GM23338 (cell line): ENCODE results near the gene BCAS3. TPM values are rescaled to one million over a fixed set of nuclear protein-coding genes. Genes with fewer than 3 reads are reported as not detected.

Source experiments
- ATAC-seq: fragments of 200-7000 bp; cut with Tn5 transposase; 3 replicates; pipeline ENCODE4 v1.9.1; 2020
- DNase-seq: peaks from one replicate; pipeline ENCODE4 v3.0.0-alpha.2; 2015; ENCODE audit warnings: low spot score
- H2AFZ ChIP-seq: fragments of 200-600 bp; sonication (generic); 2 replicates; pipeline ENCODE4 v1.8.0; 2016; ENCODE audit warnings: antibody characterized with exemption, mild to moderate bottlenecking, moderate library complexity
- H3F3A ChIP-seq: fragments of 200-600 bp; sonication (generic); replicated peaks from 2 replicates; pipeline ENCODE4 v1.8.0; 2017; ENCODE audit warnings: antibody characterized with exemption, mixed run types, low read depth
- H3K27ac ChIP-seq: fragments of 200-600 bp; sonication (generic); 2 replicates; pipeline ENCODE4 v1.6.1; 2016; ENCODE audit warnings: low read depth
- H3K27me3 ChIP-seq: fragments of 200-600 bp; sonication (generic); 2 replicates; pipeline ENCODE4 v1.8.0; 2016; ENCODE audit warnings: mild to moderate bottlenecking, mixed run types, moderate library complexity; ENCODE audit not compliant: insufficient read depth
- H3K36me3 ChIP-seq: fragments of 200-600 bp; sonication (generic); 2 replicates; pipeline ENCODE4 v1.8.0; 2016; ENCODE audit warnings: mild to moderate bottlenecking; ENCODE audit not compliant: insufficient read depth
- H3K4me1 ChIP-seq: fragments of 200-600 bp; sonication (generic); 2 replicates; pipeline ENCODE4 v1.8.0; 2016; ENCODE audit warnings: mild to moderate bottlenecking, moderate library complexity; ENCODE audit not compliant: insufficient read depth
- H3K4me2 ChIP-seq: fragments of 200-600 bp; sonication (generic); 2 replicates; pipeline ENCODE4 v1.7.1; 2017; ENCODE audit warnings: mixed run types
- H3K4me3 ChIP-seq: fragments of 200-600 bp; sonication (generic); 2 replicates; pipeline ENCODE4 v1.6.1; 2016; ENCODE audit warnings: mixed run types
- H3K79me2 ChIP-seq: fragments of 200-600 bp; sonication (generic); replicated peaks from 2 replicates; pipeline ENCODE4 v1.8.0; 2017; ENCODE audit warnings: mild to moderate bottlenecking; ENCODE audit not compliant: insufficient read depth
- H3K9me2 ChIP-seq: fragments of 200-600 bp; sonication (generic); 2 replicates; pipeline ENCODE4 v1.8.0; 2017; ENCODE audit not compliant: insufficient read depth
- H4K20me1 ChIP-seq: fragments of 200-600 bp; sonication (generic); replicated peaks from 2 replicates; pipeline ENCODE4 v1.8.0; 2017; ENCODE audit warnings: mild to moderate bottlenecking; ENCODE audit not compliant: insufficient read depth
- H3K27ac Mint-ChIP-seq: 2 replicates; pipeline ENCODE4 v1.8.0; 2020; ENCODE audit warnings: inconsistent platforms, mild to moderate bottlenecking, moderate library complexity, mixed read lengths
- H3K27me3 Mint-ChIP-seq: 3 replicates; pipeline ENCODE4 v1.8.0; 2022; ENCODE audit warnings: low read depth, mild to moderate bottlenecking, moderate library complexity, mixed read lengths, inconsistent platforms; ENCODE audit not compliant: insufficient read depth, poor library complexity
- H3K36me3 Mint-ChIP-seq: 3 replicates; pipeline ENCODE4 v1.8.0; 2021; ENCODE audit warnings: low read depth, mild to moderate bottlenecking, inconsistent platforms, moderate library complexity, mixed read lengths
- H3K4me1 Mint-ChIP-seq: 3 replicates; pipeline ENCODE4 v1.8.0; 2020; ENCODE audit warnings: mild to moderate bottlenecking, inconsistent platforms, mixed read lengths
- H3K4me3 Mint-ChIP-seq: 3 replicates; pipeline ENCODE4 v1.8.0; 2021; ENCODE audit warnings: moderate library complexity, mild to moderate bottlenecking, inconsistent platforms, mixed read lengths
- H3K9me3 Mint-ChIP-seq: 3 replicates; pipeline ENCODE4 v1.8.0; 2020; ENCODE audit warnings: moderate library complexity, mild to moderate bottlenecking, inconsistent platforms, mixed read lengths
- CREB1 ChIP-seq: fragments of 250-450 bp; sonication (Bioruptor Pico); IDR thresholded peaks from 2 replicates; pipeline ENCODE4 v1.5.0; 2020; ENCODE audit warnings: low read depth, mild to moderate bottlenecking, moderate library complexity
- CTCF ChIP-seq, 2 experiments: fragments of 200-600 bp in 1 of 2; sonication (generic) in 1 of 2; conservative IDR thresholded peaks; 2 replicates each; pipeline versions ENCODE4 v1.5.1 to v1.6.1; 2016 to 2017; ENCODE audit warnings: antibody characterized with exemption in 2 of 2, low read depth in 2 of 2, mild to moderate bottlenecking in 2 of 2, moderate library complexity in 1 of 2
- ETS1 ChIP-seq: IDR thresholded peaks from 2 replicates; pipeline ENCODE4 v1.6.1; 2016; ENCODE audit warnings: antibody characterized with exemption
- EZH2 ChIP-seq: fragments of 200-600 bp; sonication (generic); IDR thresholded peaks from one replicate; pipeline ENCODE4 v1.8.0; 2017; ENCODE audit warnings: antibody characterized with exemption, mild to moderate bottlenecking, low read depth; ENCODE audit not compliant: unreplicated experiment
- EZH2phosphoT487 ChIP-seq: fragments of 200-600 bp; sonication (generic); IDR thresholded peaks from one replicate; pipeline ENCODE4 v1.8.1; 2018; ENCODE audit warnings: antibody characterized with exemption; ENCODE audit not compliant: unreplicated experiment
- ZNF114 ChIP-seq: fragments of 250-450 bp; sonication (Bioruptor Pico); IDR thresholded peaks from 2 replicates; pipeline ENCODE4 v1.5.0; 2020; ENCODE audit warnings: mild to moderate bottlenecking, moderate library complexity
- ZNF462 ChIP-seq: fragments of 250-450 bp; sonication (Bioruptor Pico); IDR thresholded peaks from 2 replicates; pipeline ENCODE4 v1.5.0; 2020; ENCODE audit warnings: mild to moderate bottlenecking, moderate library complexity
- polyA plus RNA-seq: library from polyadenylated mRNA; unstranded; fragments of >200 nt; fragmentation: Nextera tagmentation; extraction: Ambion mirVana; gene quantifications from 2 replicates; pipeline ENCODE4 v1.2.1, GENCODE V29; 2016
- total RNA-seq: library from RNA; depleted of rRNA; stranded (reverse); fragments of >200 nt; shearing (Covaris generic); gene quantifications from 2 replicates; pipeline ENCODE4 v1.2.3, GENCODE V29; 2014

The BCAS3 gene
- total and polyA plus RNA-seq, 2 experiments from 2014 or later = 8.2 to 28.0 TPM

DNA sequence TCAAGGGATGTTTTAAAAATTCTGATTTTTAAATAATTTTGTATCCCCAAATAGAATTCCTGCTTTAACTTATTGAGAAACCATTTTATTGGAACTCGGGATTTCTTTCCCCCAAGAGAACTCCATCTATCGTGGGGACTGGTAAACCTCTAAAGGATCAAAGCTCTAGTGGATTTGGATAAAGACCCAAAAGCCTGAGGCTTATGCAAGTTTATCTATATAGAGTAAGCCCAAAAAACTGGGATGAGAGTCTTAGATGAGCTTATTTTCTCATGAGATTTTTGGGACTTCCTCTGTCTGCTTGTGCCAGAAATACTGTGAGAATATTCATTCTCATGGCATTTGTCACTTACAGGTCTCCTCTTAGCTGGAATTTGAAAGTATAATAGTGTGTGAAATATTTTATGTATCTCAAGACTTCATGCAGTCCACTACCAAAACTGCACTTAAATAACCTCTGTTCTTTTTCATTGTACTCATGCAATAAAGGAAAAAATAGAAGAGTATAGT is 333.1 kb downstream of the BCAS3 start:
- TF ChIP-seq ETS1 (no peak), EZH2phosphoT487 (no peak), EZH2 (no peak)
- Mint-ChIP-seq H3K27ac (no peak overlapping the region), H3K4me3 (no peak overlapping the region), H3K4me1 (peaks cover 6% of the 10 kb centered on the region; the same call in 2 of the 3 replicates), H3K27me3 (no peaks in the 10 kb centered on the region), H3K9me3 (no peaks in the 10 kb centered on the region), H3K36me3 (no peaks in the 10 kb centered on the region)
- DNase-seq = no peak
- Histone ChIP-seq H3K4me2 (no peak overlapping the region), H2AFZ (no peak overlapping the region), H3F3A (no peaks in the 10 kb centered on the region), H3K9me2 (no peaks in the 10 kb centered on the region), H3K4me1 (no peaks in the 10 kb centered on the region), H3K27ac (no peak overlapping the region), H3K79me2 (no peaks in the 10 kb centered on the region), H3K36me3 (no peaks in the 10 kb centered on the region), H4K20me1 (no peaks in the 10 kb centered on the region), H3K27me3 (no peaks in the 10 kb centered on the region), H3K4me3 (no peak overlapping the region)
- ATAC-seq = no peak

GRCh38 chr17:61011251-61011650 is 333.6 kb downstream of the BCAS3 start:
- no peaks in the 10 kb centered on the region for H3K36me3 ChIP-seq
- no peaks in the 10 kb centered on the region for H4K20me1 ChIP-seq
- no peaks in the 10 kb centered on the region for H3K9me2 ChIP-seq
- Mint-ChIP-seq H3K4me3 (no peak overlapping the region), H3K27me3 (no peaks in the 10 kb centered on the region), H3K36me3 (no peaks in the 10 kb centered on the region), H3K4me1 (peaks cover 6% of the 10 kb centered on the region; the same call in 2 of the 3 replicates), H3K9me3 (no peaks in the 10 kb centered on the region), H3K27ac (no peak overlapping the region)
- no peak overlapping the region for H3K4me3 ChIP-seq
- H3K4me2 ChIP-seq = no peak overlapping the region
- no peak overlapping the region for H3K27ac ChIP-seq
- ATAC-seq = no peak
- no peaks in the 10 kb centered on the region for H3K4me1 ChIP-seq
- no peaks in the 10 kb centered on the region for H3K79me2 ChIP-seq
- H3F3A ChIP-seq = no peaks in the 10 kb centered on the region
- TF ChIP-seq CTCF (conservative IDR thresholded peaks at IDR 0.05; ENCODE audit: low read depth in 2 of 2) (no peak), ZNF114 (no peak), EZH2 (no peak)
- no peak overlapping the region for H2AFZ ChIP-seq
- H3K27me3 ChIP-seq = no peaks in the 10 kb centered on the region
- DNase-seq = no peak

DNA sequence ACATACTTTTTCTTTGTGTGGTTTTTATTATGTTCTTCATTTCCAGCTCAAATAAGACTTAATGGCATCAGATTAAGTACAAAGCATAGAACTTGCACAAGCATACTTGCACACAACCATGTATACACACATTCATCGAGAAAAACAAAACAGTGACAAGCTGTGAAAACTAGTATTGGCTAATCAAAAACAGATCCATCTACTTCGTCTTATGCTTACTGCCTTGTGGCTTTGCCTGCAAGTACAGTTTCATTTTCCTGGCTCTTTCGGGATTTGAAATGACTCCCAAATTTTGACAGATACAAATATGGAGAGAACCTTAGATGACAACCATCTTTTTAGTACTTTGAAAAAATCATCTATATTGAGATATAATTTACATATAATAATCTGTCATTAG is 338.3 kb downstream of the BCAS3 start:
- no peaks in the 10 kb centered on the region for H3K9me2 ChIP-seq
- no peak overlapping the region for H3K27ac Mint-ChIP-seq
- H3K4me1 Mint-ChIP-seq = peaks cover 3% of the 10 kb centered on the region; the same call in 1 of the 3 replicates
- DNase-seq (no peak), ATAC-seq (no peak)
- H2AFZ ChIP-seq = no peak overlapping the region
- no peak overlapping the region for H3K4me3 Mint-ChIP-seq
- H3K4me1 ChIP-seq = peaks cover 3% of the 10 kb centered on the region
- H3K27me3 ChIP-seq = no peaks in the 10 kb centered on the region
- no peaks in the 10 kb centered on the region for H3K36me3 ChIP-seq
- no peak overlapping the region for H3K4me2 ChIP-seq
- no peaks in the 10 kb centered on the region for H3F3A ChIP-seq
- no peaks in the 10 kb centered on the region for H3K79me2 ChIP-seq
- H4K20me1 ChIP-seq = no peaks in the 10 kb centered on the region
- no peaks in the 10 kb centered on the region for H3K36me3 Mint-ChIP-seq
- H3K27ac ChIP-seq = no peak overlapping the region
- H3K4me3 ChIP-seq = no peak overlapping the region
- no peaks in the 10 kb centered on the region for H3K27me3 Mint-ChIP-seq
- H3K9me3 Mint-ChIP-seq = no peaks in the 10 kb centered on the region
- no peak for TF ChIP-seq ZNF462 (CRISPR knock-in tag)
- TF ChIP-seq CREB1 (CRISPR knock-in tag) = no peak
